ENCODE data around the gene NUDT17. TPM values are rescaled to one million over a fixed set of nuclear protein-coding genes. Genes with fewer than 3 reads are reported as not detected.

The NUDT17 gene
- total and polyA plus RNA-seq, 9 of the 15 experiments (the other 6 are each of a cell fraction or from before 2014, with no cell fraction given): 2.1 to 10.0 (median 6.1) TPM

DNA sequence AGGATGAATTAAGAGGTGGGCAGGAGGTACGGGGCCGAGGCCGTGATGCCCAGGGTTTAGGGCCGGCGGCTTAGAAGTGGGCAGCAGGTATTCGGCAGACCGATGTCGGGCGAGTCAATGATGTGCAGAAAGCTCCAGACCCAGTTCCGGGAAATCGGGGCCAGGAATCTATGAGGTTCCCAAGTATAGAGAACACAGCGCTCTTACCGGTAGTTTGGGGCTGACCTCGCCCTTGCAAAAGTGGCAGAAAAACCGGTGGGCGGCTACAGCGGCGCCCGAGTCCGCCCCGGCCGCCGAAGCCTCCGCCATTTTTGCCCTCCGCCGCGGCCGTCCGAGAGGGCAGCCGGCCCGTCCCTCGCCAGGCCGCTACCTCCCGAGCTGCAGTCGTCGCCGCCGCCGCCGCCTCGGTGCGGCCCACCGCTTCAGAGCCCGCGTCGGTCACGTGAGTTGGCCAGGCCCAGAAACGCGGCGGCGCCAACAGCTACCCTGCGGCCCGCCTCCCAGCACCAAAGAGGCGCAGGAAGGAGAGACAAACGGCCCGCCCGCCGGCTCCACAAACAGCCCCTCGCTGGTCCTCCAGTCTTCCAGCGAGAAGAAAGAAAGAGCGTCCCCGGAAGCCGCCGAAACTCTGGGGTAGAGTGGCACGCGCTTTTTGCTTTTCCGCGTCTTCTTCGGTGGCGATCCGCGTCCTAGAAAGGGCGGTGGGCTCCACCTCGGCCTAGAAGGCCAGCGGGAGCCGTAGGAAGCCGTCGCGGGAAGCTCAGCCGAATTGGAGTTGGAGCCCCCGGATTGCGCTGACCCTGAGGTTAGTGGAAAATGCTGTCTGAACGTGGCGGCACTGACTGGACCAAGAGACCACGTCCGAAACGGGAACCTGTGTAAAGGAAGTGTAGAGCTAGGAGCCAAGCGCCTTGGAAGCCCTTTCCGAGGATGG is 21.6 kb upstream of the NUDT17 start, which contains the start of the genes POLR3C and RNF115:
Gene POLR3C (plus strand): TSS at position 636 of the 934 bp plus-strand sequence. CDS start 1,577 bp downstream, outside the sequence.
Gene RNF115 (minus strand): TSS at position 531 of the 934 bp plus-strand sequence. CDS start 222 bp downstream, at position 309.
- TSS peak; percentile 58 for BruUV-seq (replicated peaks)
- ATAC-seq (peak; percentile 93), DNase-seq (ENCODE audit: extremely low read depth in 1 of 4, low spot score in 3 of 4) (peak; percentile 87 to 93 (median 87)), FAIRE-seq (no peak)
- intact Hi-C loops (cut with micrococcal nuclease): loop anchor here (10.0 kb wide), 1 partner anchor 79 kb away; no protein-coding TSS in a partner anchor
- H3K4me1 ChIP-seq (replicated peaks in 1 of 2; ENCODE audit: control insufficient read depth in 2 of 2, insufficient read depth in 2 of 2, low read length in 2 of 2): peaks cover 8 to 20% of the 10 kb centered on the region in 2 experiments
- peak within 1 kb of the TSS; percentile 92 for H3K27ac ChIP-seq (ENCODE audit: extremely low read depth, low read depth, low read length)
- 1% methylated on average over 67 of the region's 89 CpGs for WGBS (ENCODE audit: insufficient coverage, low coverage, missing lambda C conversion rate)
- peaks cover 36% of the 10 kb centered on the region for H3K79me2 ChIP-seq (ENCODE audit: control insufficient read depth, insufficient read depth, low read length)
- H4K20me1 ChIP-seq (replicated peaks; ENCODE audit: control insufficient read depth, insufficient read depth, low read length): no peaks in the 10 kb centered on the region
- ChIA-PET CTCF (ENCODE audit: low intra/inter-chr PET ratio) (no interaction called here), POLR2A (interaction anchor here (0.6 to 1.4 kb wide), 8 partner anchors 16 to 359 kb away, joined by 3 to 5 read pairs (median 4); partner anchors contain the start of gene NUDT17)
- no peaks in the 10 kb centered on the region for H3K27me3 ChIP-seq (ENCODE audit: control insufficient read depth in 2 of 2, insufficient read depth in 2 of 2, low read length in 2 of 2)
- peak within 1 kb of the TSS; percentile 99 for H3K4me2 ChIP-seq (ENCODE audit: insufficient read depth, low read length)
- H3K36me3 ChIP-seq (ENCODE audit: control insufficient read depth, insufficient read depth, low read length): peaks cover 31% of the 10 kb centered on the region
- H3K4me3 ChIP-seq: peak within 1 kb of the TSS; percentile 77
- H3K9ac ChIP-seq (ENCODE audit: insufficient read depth in 1 of 2, low read depth in 2 of 2, low read length in 2 of 2): peak within 1 kb of the TSS; percentile 96 to 99
- no peaks in the 10 kb centered on the region for H3K9me3 ChIP-seq (replicated peaks; ENCODE audit: control insufficient read depth, insufficient read depth, low read depth, low read length)
- in situ Hi-C loops (cut with MboI): no loop called here
- H3K9me1 ChIP-seq (ENCODE audit: control insufficient read depth, insufficient read depth, low read length): no peaks in the 10 kb centered on the region
- peak within 1 kb of the TSS; percentile 95 for H2AFZ ChIP-seq (ENCODE audit: low read depth, low read length)
- peak; percentile 43; the same call in 1 of the 2 replicates for TF ChIP-seq ZKSCAN1 (IDR thresholded peaks at IDR 0.05; ENCODE audit: low read depth, low read length)
- TF ChIP-seq ETV1 (tag; conservative IDR thresholded peaks at IDR 0.05; ENCODE audit: low read depth): peak; percentile 83
- TF ChIP-seq, protein P1, sequence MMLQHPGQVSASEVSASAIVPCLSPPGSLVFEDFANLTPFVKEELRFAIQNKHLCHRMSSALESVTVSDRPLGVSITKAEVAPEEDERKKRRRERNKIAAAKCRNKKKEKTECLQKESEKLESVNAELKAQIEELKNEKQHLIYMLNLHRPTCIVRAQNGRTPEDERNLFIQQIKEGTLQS (IDR thresholded peaks at IDR 0.05): no peak
- TF ChIP-seq, protein P1 (CRISPR knock-in tag; conservative IDR thresholded peaks at IDR 0.05): no peak; the same call in 1 of the 2 replicates
- TF ChIP-seq MXI1 (IDR thresholded peaks at IDR 0.05; ENCODE audit: low read depth, low read length): no peak
- TF ChIP-seq ETV6 (IDR thresholded peaks at IDR 0.05; ENCODE audit: borderline replicate concordance in 1 of 2, low read depth in 2 of 2, low read length in 1 of 2): no peak
- TF ChIP-seq ETV6 (CRISPR knock-in tag; IDR thresholded peaks at IDR 0.05; ENCODE audit: borderline replicate concordance): peak; percentile 29; the same call in 1 of the 2 replicates
- TF ChIP-seq, protein P2, sequence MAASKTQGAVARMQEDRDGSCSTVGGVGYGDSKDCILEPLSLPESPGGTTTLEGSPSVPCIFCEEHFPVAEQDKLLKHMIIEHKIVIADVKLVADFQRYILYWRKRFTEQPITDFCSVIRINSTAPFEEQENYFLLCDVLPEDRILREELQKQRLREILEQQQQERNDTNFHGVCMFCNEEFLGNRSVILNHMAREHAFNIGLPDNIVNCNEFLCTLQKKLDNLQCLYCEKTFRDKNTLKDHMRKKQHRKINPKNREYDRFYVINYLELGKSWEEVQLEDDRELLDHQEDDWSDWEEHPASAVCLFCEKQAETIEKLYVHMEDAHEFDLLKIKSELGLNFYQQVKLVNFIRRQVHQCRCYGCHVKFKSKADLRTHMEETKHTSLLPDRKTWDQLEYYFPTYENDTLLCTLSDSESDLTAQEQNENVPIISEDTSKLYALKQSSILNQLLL (CRISPR knock-in tag; IDR thresholded peaks at IDR 0.05; ENCODE audit: borderline replicate concordance): no peak
- peak; percentile 23; the same call in 1 of the 2 replicates for TF ChIP-seq BCOR (IDR thresholded peaks at IDR 0.05)
- peak; percentile 87 for TF ChIP-seq ELF2 (CRISPR knock-in tag; IDR thresholded peaks at IDR 0.05)
- no peak for TF ChIP-seq BRD9 (IDR thresholded peaks at IDR 0.05; ENCODE audit: low read depth, partially characterized antibody)
- TF ChIP-seq, protein P3, sequence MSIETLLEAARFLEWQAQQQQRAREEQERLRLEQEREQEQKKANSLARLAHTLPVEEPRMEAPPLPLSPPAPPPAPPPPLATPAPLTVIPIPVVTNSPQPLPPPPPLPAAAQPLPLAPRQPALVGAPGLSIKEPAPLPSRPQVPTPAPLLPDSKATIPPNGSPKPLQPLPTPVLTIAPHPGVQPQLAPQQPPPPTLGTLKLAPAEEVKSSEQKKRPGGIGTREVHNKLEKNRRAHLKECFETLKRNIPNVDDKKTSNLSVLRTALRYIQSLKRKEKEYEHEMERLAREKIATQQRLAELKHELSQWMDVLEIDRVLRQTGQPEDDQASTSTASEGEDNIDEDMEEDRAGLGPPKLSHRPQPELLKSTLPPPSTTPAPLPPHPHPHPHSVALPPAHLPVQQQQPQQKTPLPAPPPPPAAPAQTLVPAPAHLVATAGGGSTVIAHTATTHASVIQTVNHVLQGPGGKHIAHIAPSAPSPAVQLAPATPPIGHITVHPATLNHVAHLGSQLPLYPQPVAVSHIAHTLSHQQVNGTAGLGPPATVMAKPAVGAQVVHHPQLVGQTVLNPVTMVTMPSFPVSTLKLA (conservative IDR thresholded peaks at IDR 0.05): peak; percentile 88 to 91
- TF ChIP-seq L3MBTL2 (IDR thresholded peaks at IDR 0.05): peak; percentile 90
- TF ChIP-seq ZNF347 (CRISPR knock-in tag; IDR thresholded peaks at IDR 0.05; ENCODE audit: low read depth): no peak
- TF ChIP-seq ETV5 (CRISPR knock-in tag; IDR thresholded peaks at IDR 0.05; ENCODE audit: low read depth): peak; percentile 25; the same call in 1 of the 2 replicates
- TF ChIP-seq ZFP36 (IDR thresholded peaks at IDR 0.05; ENCODE audit: low read depth, low read length, partially characterized antibody): peak; percentile 14
- TF ChIP-seq U2AF1 (optimal IDR thresholded peaks at IDR 0.05; ENCODE audit: low read depth, low read length): peak; percentile 50
